Ascending aorta (tissue), 2 donors: ENCODE measurements around the gene HEPN1. TPM values are rescaled to one million over a fixed set of nuclear protein-coding genes. Genes with fewer than 3 reads are reported as not detected.

ENCODE experiments used
- DNase-seq, 2 donors: peaks; one replicate each; pipeline ENCODE4 v3.0.0-alpha.2; 2019; ENCODE audit warnings: low spot score in 2 of 2
- H3K27ac ChIP-seq, 2 donors: fragments of 200-600 bp; sonication (generic); one replicate each; pipeline ENCODE4 v1.5.1; 2016 to 2017; ENCODE audit warnings: mild to moderate bottlenecking in 1 of 2
- H3K27me3 ChIP-seq: fragments of 200-600 bp; sonication (generic); one replicate; pipeline ENCODE4 v1.5.1; 2017
- H3K36me3 ChIP-seq, 2 donors: fragments of 200-600 bp; sonication (generic); one replicate each; pipeline ENCODE4 v1.5.1; 2016
- H3K4me1 ChIP-seq, 2 donors: fragments of 200-600 bp; sonication (generic); one replicate each; pipeline ENCODE4 v1.5.1; 2016 to 2017; ENCODE audit warnings: mild to moderate bottlenecking in 1 of 2
- H3K4me3 ChIP-seq, 2 donors: fragments of 200-600 bp; sonication (generic); one replicate each; pipeline ENCODE4 v1.5.1; 2016 to 2017; ENCODE audit warnings: mild to moderate bottlenecking in 1 of 2
- H3K9me3 ChIP-seq, 2 donors: fragments of 200-600 bp; sonication (generic); one replicate each; pipeline ENCODE4 v1.5.1; 2016
- intact Hi-C: fragments of 100-400 bp; cut with DNase I; formaldehyde crosslinking; loops from one replicate; pipeline ENCODE4 v1.15.1; 2023
- total RNA-seq: library from RNA; depleted of rRNA; stranded (reverse); fragments of >200 nt; gene quantifications from one replicate; pipeline ENCODE4 v1.1.0, GENCODE V29; 2016
- TF ChIP-seq, protein P1 (sequence below), 3 experiments: fragments of 200-600 bp in 2 of 3; fragments of 450-650 bp in 1 of 3; sonication (generic) in 2 of 3; IDR thresholded peaks; one replicate each; pipeline ENCODE4 v1.5.1; 2016 to 2019; ENCODE audit warnings: antibody characterized with exemption in 3 of 3, mild to moderate bottlenecking in 1 of 3, moderate library complexity in 1 of 3

Gene HEPN1
- total RNA-seq, 1 donor from 2014 or later, result not detected

DNA sequence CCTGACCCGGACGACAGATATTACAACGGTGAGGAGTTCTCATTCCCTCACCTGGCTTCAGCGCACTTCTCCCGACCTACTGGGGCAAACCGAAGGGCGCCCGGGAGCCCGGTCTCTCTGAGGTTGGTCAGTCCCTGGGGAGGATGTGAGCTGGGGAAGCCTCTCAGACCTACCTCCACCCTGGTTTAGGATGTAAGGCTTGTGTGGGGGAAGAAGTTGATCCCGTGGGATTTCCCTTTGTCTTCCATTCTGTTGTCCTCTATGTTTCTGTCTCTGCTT, 41.5 kb upstream of the HEPN1 start:
- H3K9me3 ChIP-seq, result no peaks in the 10 kb centered on the region
- intact Hi-C loops, result loop anchor here (2.0 to 5.0 kb wide), 2 partner anchors 75 to 205 kb away; partner anchors contain the start of genes CCDC15, SIAE and SPA17
- H3K36me3 ChIP-seq, result no peaks in the 10 kb centered on the region
- H3K27me3 ChIP-seq, result no peaks in the 10 kb centered on the region
- DNase-seq, result no peak
- TF ChIP-seq, protein P1, sequence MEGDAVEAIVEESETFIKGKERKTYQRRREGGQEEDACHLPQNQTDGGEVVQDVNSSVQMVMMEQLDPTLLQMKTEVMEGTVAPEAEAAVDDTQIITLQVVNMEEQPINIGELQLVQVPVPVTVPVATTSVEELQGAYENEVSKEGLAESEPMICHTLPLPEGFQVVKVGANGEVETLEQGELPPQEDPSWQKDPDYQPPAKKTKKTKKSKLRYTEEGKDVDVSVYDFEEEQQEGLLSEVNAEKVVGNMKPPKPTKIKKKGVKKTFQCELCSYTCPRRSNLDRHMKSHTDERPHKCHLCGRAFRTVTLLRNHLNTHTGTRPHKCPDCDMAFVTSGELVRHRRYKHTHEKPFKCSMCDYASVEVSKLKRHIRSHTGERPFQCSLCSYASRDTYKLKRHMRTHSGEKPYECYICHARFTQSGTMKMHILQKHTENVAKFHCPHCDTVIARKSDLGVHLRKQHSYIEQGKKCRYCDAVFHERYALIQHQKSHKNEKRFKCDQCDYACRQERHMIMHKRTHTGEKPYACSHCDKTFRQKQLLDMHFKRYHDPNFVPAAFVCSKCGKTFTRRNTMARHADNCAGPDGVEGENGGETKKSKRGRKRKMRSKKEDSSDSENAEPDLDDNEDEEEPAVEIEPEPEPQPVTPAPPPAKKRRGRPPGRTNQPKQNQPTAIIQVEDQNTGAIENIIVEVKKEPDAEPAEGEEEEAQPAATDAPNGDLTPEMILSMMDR (IDR thresholded peaks at IDR 0.05), result no peak
- peaks cover 3 to 7% of the 10 kb centered on the region in 2 donors for H3K4me1 ChIP-seq
- peak overlapping the region; percentile 69 for H3K4me3 ChIP-seq
- H3K27ac ChIP-seq, result no peak overlapping the region

DNA sequence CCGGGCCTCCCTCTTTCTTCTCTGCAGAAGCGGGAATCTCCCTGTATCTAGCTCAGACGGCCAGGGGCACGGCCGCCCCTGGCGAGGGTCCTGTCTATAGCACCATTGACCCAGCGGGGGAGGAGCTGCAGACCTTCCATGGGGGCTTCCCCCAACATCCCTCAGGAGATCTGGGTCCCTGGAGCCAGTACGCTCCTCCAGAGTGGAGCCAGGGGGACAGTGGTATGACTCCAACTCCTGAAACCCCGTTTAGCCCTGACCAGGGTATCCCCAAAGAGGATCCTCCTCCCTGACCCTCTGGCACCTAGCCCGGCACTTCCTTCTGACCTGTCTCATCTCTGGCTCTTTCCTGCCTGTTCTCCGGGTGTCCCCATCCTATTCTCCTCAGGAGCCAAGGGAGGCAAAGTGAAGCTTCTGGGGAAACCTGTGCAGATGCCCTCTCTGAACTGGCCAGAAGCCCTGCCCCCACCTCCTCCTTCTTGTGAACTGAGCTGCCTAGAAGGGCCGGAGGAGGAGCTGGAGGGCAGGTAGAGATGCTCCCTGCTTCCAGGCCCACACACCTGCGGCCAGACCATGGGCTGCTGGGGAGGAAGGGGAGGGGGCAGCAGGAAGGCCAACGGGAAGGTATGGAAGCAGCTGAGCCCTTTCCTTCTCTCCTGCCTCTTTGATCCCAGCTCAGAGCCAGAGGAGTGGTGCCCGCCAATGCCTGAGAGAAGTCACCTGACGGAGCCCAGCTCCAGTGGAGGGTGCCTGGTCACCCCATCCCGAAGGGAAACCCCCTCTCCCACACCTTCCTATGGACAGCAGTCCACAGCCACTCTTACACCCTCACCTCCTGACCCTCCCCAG, 40.9 kb upstream of the HEPN1 start:
- peaks cover 3 to 7% of the 10 kb centered on the region in 2 donors for H3K4me1 ChIP-seq
- TF ChIP-seq, protein P1 (IDR thresholded peaks at IDR 0.05), result no peak
- intact Hi-C loops, result loop anchor here (2.0 to 5.0 kb wide), 2 partner anchors 74 to 205 kb away; partner anchors contain the start of genes CCDC15, SIAE and SPA17
- no peaks in the 10 kb centered on the region for H3K36me3 ChIP-seq
- H3K27ac ChIP-seq, result no peak overlapping the region
- no peaks in the 10 kb centered on the region for H3K27me3 ChIP-seq
- peak in 1 of 2 donors; percentile 63 for DNase-seq
- H3K4me3 ChIP-seq, result no peak overlapping the region
- H3K9me3 ChIP-seq, result no peaks in the 10 kb centered on the region

DNA sequence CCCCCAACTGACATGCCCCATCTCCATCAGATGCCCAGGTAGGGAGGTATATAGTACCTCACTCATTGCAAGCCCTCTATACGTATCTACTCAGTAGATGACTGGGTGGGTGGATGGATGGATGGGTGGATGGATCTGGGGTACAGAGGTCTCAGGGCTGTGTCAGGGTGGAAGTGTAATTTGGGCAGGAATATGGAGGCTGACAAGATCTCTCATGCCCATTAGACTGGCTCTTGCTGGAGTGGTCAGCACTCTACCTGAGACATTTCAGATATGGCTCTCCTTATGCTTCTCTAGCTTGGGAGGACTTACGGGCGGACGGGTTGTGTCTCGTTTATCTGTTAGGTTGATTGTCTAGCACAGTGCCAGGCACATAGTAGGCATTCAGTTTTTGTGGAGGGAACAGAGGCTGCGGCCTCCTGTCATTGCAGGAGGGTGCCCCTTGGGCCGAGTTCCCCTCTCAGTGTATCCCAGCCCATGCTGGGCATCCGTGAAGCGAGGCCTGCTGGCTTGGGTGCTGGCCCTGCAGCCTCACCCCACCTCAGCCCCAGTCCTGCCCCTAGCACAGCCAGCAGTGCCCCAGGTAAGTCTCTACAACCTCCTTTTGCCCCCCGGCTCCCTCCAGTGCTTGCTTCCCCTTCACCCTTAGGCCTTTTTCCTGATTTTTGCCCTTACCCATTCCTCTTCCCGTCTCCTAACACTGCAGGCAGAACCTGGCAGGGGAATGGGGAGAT, 40.1 kb upstream of the HEPN1 start:
- TF ChIP-seq, protein P1 (IDR thresholded peaks at IDR 0.05), result no peak
- intact Hi-C loops, result loop anchor here (5.0 kb wide), 1 partner anchor 73 kb away; the partner anchor contains the start of gene CCDC15
- DNase-seq, result peak in 1 of 2 donors; percentile 50
- Histone ChIP-seq H3K9me3 (no peaks in the 10 kb centered on the region), H3K4me3 (no peak overlapping the region), H3K27ac (no peak overlapping the region), H3K4me1 (peaks cover 3 to 7% of the 10 kb centered on the region in 2 donors), H3K27me3 (no peaks in the 10 kb centered on the region), H3K36me3 (no peaks in the 10 kb centered on the region)

DNA sequence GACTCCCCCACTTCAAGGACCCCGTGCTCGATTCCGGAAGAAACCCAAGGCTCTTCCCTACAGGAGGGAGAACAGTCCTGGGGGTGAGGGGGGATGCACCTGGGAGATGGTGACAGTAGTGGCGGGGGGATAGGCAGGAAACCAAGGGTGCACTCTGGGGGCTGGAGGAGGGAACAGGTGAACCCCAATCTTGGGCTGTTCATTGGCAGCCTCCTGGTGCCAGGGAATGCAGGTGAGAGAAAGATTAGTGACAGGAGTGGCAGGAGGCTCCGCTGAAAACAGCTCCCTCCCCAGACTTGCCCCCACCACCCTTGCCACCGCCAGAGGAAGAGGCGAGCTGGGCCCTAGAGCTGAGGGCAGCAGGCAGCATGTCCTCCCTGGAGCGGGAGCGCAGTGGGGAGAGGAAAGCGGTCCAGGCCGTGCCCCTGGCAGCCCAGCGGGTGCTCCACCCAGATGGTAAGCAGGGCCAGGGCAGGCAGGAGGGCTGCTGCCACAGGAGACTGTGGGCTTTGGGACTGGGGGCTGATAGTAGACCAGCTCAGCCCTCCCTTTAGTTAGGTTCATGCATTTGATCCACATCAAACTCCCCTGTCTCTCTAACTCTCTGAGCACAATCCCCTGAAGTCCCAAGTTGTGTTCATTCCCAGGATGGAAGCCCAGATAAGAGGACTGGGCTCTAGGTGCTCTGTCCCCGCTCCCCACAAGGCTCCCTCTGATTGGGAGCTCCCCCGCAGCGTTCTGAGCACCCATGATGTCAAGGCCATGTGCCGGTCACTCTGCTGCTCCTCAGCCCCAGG, 39.4 kb upstream of the HEPN1 start:
- TF ChIP-seq, protein P1 (IDR thresholded peaks at IDR 0.05), result no peak
- H3K27ac ChIP-seq, result no peak overlapping the region
- no peak overlapping the region for H3K4me3 ChIP-seq
- H3K9me3 ChIP-seq, result no peaks in the 10 kb centered on the region
- intact Hi-C loops, result loop anchor here (5.0 kb wide), 1 partner anchor 73 kb away; the partner anchor contains the start of gene CCDC15
- H3K27me3 ChIP-seq, result no peaks in the 10 kb centered on the region
- peaks cover 3 to 7% of the 10 kb centered on the region in 2 donors for H3K4me1 ChIP-seq
- no peaks in the 10 kb centered on the region for H3K36me3 ChIP-seq
- peak in 1 of 2 donors; percentile 39 for DNase-seq

DNA sequence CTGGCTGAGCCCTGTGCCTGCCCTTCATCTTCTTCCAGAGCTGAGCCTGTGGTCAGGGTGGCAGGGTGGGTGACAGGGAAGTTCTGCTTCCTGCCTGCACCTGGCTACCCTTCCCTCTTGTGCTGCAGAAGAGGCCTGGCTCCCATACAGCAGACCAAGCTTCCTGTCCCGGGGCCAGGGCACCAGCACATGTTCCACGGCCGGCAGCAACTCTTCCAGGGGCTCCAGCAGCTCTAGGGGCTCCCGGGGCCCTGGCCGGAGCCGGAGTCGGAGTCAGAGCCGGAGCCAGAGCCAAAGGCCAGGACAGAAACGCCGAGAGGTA, 38.8 kb upstream of the HEPN1 start:
- no peak overlapping the region for H3K4me3 ChIP-seq
- peak in 1 of 2 donors; percentile 48 for DNase-seq
- TF ChIP-seq, protein P1 (IDR thresholded peaks at IDR 0.05), result no peak
- intact Hi-C loops, result no loop called here
- H3K36me3 ChIP-seq, result no peaks in the 10 kb centered on the region
- peaks cover 3 to 7% of the 10 kb centered on the region in 2 donors for H3K4me1 ChIP-seq
- H3K27ac ChIP-seq, result no peak overlapping the region
- H3K27me3 ChIP-seq, result no peaks in the 10 kb centered on the region
- no peaks in the 10 kb centered on the region for H3K9me3 ChIP-seq
